Ishikawa (cell line): ENCODE data around the gene OSTC.

Experiments
- CEBPB ChIP-seq: IDR thresholded peaks from 2 replicates; pipeline ENCODE4 v1.6.1; 2012
- EGR1 ChIP-seq: IDR thresholded peaks from 2 replicates; pipeline ENCODE4 v1.6.1; 2012
- RAD21 ChIP-seq: IDR thresholded peaks from 2 replicates; pipeline ENCODE4 v1.6.1; 2012; ENCODE audit warnings: low read depth
- TCF12 ChIP-seq: IDR thresholded peaks from 2 replicates; pipeline ENCODE4 v1.6.1; 2012; ENCODE audit warnings: low read depth
- ZBTB7A ChIP-seq: IDR thresholded peaks from 2 replicates; pipeline ENCODE4 v1.6.1; 2012; ENCODE audit warnings: low read depth
- TF ChIP-seq, protein P1 (sequence below): IDR thresholded peaks from 2 replicates; pipeline ENCODE4 v1.6.1; 2012; ENCODE audit warnings: low read depth, mild to moderate bottlenecking

DNA sequence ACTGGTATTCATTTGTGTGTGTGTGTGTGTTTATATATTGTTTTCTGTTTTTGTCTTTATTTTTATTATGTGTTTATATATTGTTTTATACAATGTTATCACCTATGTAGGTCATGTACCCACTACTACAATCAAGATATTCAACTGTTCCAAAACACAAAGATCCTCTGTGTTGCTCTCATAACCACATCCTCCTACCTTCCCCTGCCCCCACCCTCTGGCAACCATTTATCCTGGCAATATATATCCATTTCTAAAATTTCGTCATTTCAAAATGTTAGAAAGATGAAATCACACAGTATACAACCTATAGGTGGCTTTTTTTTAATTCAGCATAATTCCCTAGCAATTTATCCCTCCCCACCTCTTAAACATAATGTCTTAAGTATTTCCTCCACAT is 48.9 kb upstream of the OSTC start:
- TF ChIP-seq CEBPB (no peak), EGR1 (no peak), ZBTB7A (no peak), TCF12 (no peak), RAD21 (no peak)
- TF ChIP-seq, protein P1, sequence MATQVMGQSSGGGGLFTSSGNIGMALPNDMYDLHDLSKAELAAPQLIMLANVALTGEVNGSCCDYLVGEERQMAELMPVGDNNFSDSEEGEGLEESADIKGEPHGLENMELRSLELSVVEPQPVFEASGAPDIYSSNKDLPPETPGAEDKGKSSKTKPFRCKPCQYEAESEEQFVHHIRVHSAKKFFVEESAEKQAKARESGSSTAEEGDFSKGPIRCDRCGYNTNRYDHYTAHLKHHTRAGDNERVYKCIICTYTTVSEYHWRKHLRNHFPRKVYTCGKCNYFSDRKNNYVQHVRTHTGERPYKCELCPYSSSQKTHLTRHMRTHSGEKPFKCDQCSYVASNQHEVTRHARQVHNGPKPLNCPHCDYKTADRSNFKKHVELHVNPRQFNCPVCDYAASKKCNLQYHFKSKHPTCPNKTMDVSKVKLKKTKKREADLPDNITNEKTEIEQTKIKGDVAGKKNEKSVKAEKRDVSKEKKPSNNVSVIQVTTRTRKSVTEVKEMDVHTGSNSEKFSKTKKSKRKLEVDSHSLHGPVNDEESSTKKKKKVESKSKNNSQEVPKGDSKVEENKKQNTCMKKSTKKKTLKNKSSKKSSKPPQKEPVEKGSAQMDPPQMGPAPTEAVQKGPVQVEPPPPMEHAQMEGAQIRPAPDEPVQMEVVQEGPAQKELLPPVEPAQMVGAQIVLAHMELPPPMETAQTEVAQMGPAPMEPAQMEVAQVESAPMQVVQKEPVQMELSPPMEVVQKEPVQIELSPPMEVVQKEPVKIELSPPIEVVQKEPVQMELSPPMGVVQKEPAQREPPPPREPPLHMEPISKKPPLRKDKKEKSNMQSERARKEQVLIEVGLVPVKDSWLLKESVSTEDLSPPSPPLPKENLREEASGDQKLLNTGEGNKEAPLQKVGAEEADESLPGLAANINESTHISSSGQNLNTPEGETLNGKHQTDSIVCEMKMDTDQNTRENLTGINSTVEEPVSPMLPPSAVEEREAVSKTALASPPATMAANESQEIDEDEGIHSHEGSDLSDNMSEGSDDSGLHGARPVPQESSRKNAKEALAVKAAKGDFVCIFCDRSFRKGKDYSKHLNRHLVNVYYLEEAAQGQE, result no peak
